Astrocyte (in vitro differentiated cells and primary cell): ENCODE measurements around the gene NLRP6.

Experiments
- EZH2 ChIP-seq: IDR thresholded peaks from 2 replicates; pipeline ENCODE4 v1.6.1; 2012; ENCODE audit warnings: mild to moderate bottlenecking, low read length, inconsistent platforms; ENCODE audit not compliant: insufficient read depth
- TF ChIP-seq, protein P1 (sequence below): IDR thresholded peaks from 2 replicates; pipeline ENCODE4 v1.5.1; 2011; ENCODE audit warnings: low read depth, mild to moderate bottlenecking, inconsistent platforms, low read length, moderate library complexity; ENCODE audit not compliant: insufficient read depth

- TF ChIP-seq, protein P1, sequence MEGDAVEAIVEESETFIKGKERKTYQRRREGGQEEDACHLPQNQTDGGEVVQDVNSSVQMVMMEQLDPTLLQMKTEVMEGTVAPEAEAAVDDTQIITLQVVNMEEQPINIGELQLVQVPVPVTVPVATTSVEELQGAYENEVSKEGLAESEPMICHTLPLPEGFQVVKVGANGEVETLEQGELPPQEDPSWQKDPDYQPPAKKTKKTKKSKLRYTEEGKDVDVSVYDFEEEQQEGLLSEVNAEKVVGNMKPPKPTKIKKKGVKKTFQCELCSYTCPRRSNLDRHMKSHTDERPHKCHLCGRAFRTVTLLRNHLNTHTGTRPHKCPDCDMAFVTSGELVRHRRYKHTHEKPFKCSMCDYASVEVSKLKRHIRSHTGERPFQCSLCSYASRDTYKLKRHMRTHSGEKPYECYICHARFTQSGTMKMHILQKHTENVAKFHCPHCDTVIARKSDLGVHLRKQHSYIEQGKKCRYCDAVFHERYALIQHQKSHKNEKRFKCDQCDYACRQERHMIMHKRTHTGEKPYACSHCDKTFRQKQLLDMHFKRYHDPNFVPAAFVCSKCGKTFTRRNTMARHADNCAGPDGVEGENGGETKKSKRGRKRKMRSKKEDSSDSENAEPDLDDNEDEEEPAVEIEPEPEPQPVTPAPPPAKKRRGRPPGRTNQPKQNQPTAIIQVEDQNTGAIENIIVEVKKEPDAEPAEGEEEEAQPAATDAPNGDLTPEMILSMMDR, result no peak
- no peak for TF ChIP-seq EZH2
Observed at GRCh38 chr11:292211-293121, 14.3 kb downstream of the NLRP6 start.
